HG02840 (cell line): Measurements from ENCODE around the gene ZNF407.
A peak's percentile ranks its signal among the peaks of the same experiment; 100 is the strongest.

ENCODE experiments used
- ATAC-seq: cut with Tn5 transposase; IDR thresholded peaks from one replicate; pipeline ENCODE4 v1.9.1; 2021; ENCODE audit warnings: mild to moderate bottlenecking, moderate library complexity, moderate number of reproducible peaks; ENCODE audit not compliant: unreplicated experiment, low FRiP score

ZNF407 gene

GRCh38 chr18:74775239-74775638 lies 177.6 kb downstream of the ZNF407 start:
- no peak for ATAC-seq

- ATAC-seq = no peak
These were observed 180.6 kb downstream of the ZNF407 start for GRCh38 chr18:74778191-74778847.

- ATAC-seq = no peak
These were observed 187.1 kb downstream of the ZNF407 start for GRCh38 chr18:74784752-74785151.

- ATAC-seq = no peak
These were observed 188.0 kb downstream of the ZNF407 start for GRCh38 chr18:74785632-74786031.

- no peak for ATAC-seq
These were observed 191.0 kb downstream of the ZNF407 start for GRCh38 chr18:74788657-74789056.

GRCh38 chr18:74789078-74789477 lies 191.4 kb downstream of the ZNF407 start:
- ATAC-seq = no peak

GRCh38 chr18:74790451-74790850 lies 192.8 kb downstream of the ZNF407 start:
- ATAC-seq = no peak

GRCh38 chr18:74791501-74792194 lies 194.0 kb downstream of the ZNF407 start:
- ATAC-seq = no peak

GRCh38 chr18:74793746-74794145 lies 196.1 kb downstream of the ZNF407 start:
- no peak for ATAC-seq

- ATAC-seq = no peak
These were observed 198.1 kb downstream of the ZNF407 start for GRCh38 chr18:74795751-74796150.

GRCh38 chr18:74796211-74796610 lies 198.5 kb downstream of the ZNF407 start:
- no peak for ATAC-seq

GRCh38 chr18:74796841-74797576 lies 199.3 kb downstream of the ZNF407 start:
- peak; percentile 90 for ATAC-seq

GRCh38 chr18:74797577-74798151 lies 200.0 kb downstream of the ZNF407 start:
- ATAC-seq = peak; percentile 30

- ATAC-seq = no peak
These were observed 201.9 kb downstream of the ZNF407 start for GRCh38 chr18:74799542-74799941.

- no peak for ATAC-seq
These were observed 202.4 kb downstream of the ZNF407 start for GRCh38 chr18:74800098-74800497.

- no peak for ATAC-seq
These were observed 205.4 kb downstream of the ZNF407 start for GRCh38 chr18:74803117-74803516.

- no peak for ATAC-seq
These were observed 206.1 kb downstream of the ZNF407 start for GRCh38 chr18:74803769-74804168.

- no peak for ATAC-seq
These were observed 207.0 kb downstream of the ZNF407 start for GRCh38 chr18:74804677-74805076.

GRCh38 chr18:74806073-74806472 lies 208.4 kb downstream of the ZNF407 start:
- ATAC-seq = no peak

GRCh38 chr18:74806700-74807416 lies 209.2 kb downstream of the ZNF407 start:
- peak; percentile 97 for ATAC-seq
